Stomach (tissue), 4 donors: ENCODE measurements around the gene IPPK.

Experiments
- CTCF ChIP-seq, 7 experiments: fragments of 450-650 bp in 4 of 7; fragments of 200-600 bp in 3 of 7; sonication (generic) in 3 of 7; IDR thresholded peaks; one replicate each; pipeline ENCODE4 v1.5.1; 2016 to 2019; ENCODE audit warnings: antibody characterized with exemption in 7 of 7, control low read depth in 2 of 7, mild to moderate bottlenecking in 1 of 7
- POLR2A ChIP-seq, 4 donors: fragments of 450-650 bp; IDR thresholded peaks; one replicate each; pipeline ENCODE4 v1.6.1; 2016; ENCODE audit warnings: antibody characterized with exemption in 4 of 4, control low read depth in 2 of 4, mild to moderate bottlenecking in 1 of 4, moderate library complexity in 1 of 4

DNA sequence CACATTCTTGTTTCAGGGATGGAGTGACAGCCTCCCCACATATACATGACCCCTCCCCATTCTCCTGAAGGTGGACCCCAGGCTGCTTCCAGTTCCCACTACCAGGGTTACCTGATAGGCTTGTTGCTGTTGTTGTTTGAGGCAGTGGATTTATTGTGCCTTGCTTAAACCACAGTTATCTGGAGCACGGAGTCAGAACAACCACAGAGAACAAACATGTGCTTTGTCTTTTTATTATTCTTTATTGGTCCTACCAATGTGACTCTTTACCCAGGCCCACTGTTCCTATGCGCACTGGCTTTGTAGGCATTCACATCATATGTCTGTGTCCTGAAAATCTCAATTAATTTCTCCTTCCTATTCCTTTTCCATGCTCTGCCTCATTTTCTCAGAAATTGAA, 41.2 kb upstream of the IPPK start:
- TF ChIP-seq POLR2A (IDR thresholded peaks at IDR 0.05) (no peak), CTCF (IDR thresholded peaks at IDR 0.05) (no peak)
